Caco-2 (cell line): ENCODE measurements around the gene HEXA. TPM values are rescaled to one million over a fixed set of nuclear protein-coding genes. Genes with fewer than 3 reads are reported as not detected.
A peak's percentile ranks its signal among the peaks of the same experiment; 100 is the strongest.

Experiments
- BruUV-seq: library from RNA; stranded (reverse); fragments of 400-500 nt; replicated peaks from 2 replicates; lab custom pipeline; 2021; lab: Mats Ljungman, UMichigan
- CTCF ChIA-PET: fragments of 300-600 bp; sonication (Branson Sonifier 250); formaldehyde crosslinking; loops from one replicate; lab custom pipeline; 2022; ENCODE audit warnings: antibody characterized with exemption; lab: Charles Lee
- POLR2A ChIA-PET: fragments of 300-600 bp; sonication (Branson Sonifier 250); formaldehyde crosslinking; loops from one replicate; lab custom pipeline; 2022; ENCODE audit warnings: antibody characterized with exemption; lab: Charles Lee
- DNase-seq, 2 experiments: peaks; one replicate each; pipeline versions ENCODE4 v3.0.0 to v3.0.0-alpha.2; 2020 to 2022
- H3K27me3 ChIP-seq: replicated peaks from 2 replicates; pipeline ENCODE4 v1.6.0; 2011; ENCODE audit warnings: low read length; ENCODE audit not compliant: control insufficient read depth, insufficient read depth
- H3K36me3 ChIP-seq: 2 replicates; pipeline ENCODE4 v1.5.1; 2011; ENCODE audit warnings: low read length; ENCODE audit not compliant: control insufficient read depth, insufficient read depth
- H3K4me1 ChIP-seq: fragments of 250-450 bp; sonication (Bioruptor Pico); 2 replicates; pipeline ENCODE4 v1.5.1; 2020; ENCODE audit warnings: mild to moderate bottlenecking
- H3K4me3 ChIP-seq: 2 replicates; pipeline ENCODE4 v1.5.1; 2011; ENCODE audit warnings: low read depth, mild to moderate bottlenecking, control low read depth, low read length
- H3K9me3 ChIP-seq: fragments of 250-450 bp; sonication (Bioruptor Pico); 2 replicates; pipeline ENCODE4 v1.5.1; 2020; ENCODE audit warnings: mild to moderate bottlenecking, moderate library complexity
- H3K27ac Mint-ChIP-seq: one replicate; pipeline ENCODE4 v1.8.0; 2022; ENCODE audit warnings: mixed read lengths; ENCODE audit not compliant: unreplicated experiment
- H3K27me3 Mint-ChIP-seq: one replicate; pipeline ENCODE4 v1.8.0; 2022; ENCODE audit warnings: mixed read lengths; ENCODE audit not compliant: insufficient read depth, unreplicated experiment
- H3K36me3 Mint-ChIP-seq: one replicate; pipeline ENCODE4 v1.8.0; 2022; ENCODE audit warnings: mild to moderate bottlenecking, mixed read lengths; ENCODE audit not compliant: insufficient read depth, unreplicated experiment
- H3K4me1 Mint-ChIP-seq: one replicate; pipeline ENCODE4 v1.8.0; 2022; ENCODE audit warnings: low read depth, mixed read lengths; ENCODE audit not compliant: unreplicated experiment
- H3K4me3 Mint-ChIP-seq: one replicate; pipeline ENCODE4 v1.8.0; 2022; ENCODE audit warnings: mild to moderate bottlenecking, moderate library complexity, mixed read lengths; ENCODE audit not compliant: unreplicated experiment
- H3K9me3 Mint-ChIP-seq: one replicate; pipeline ENCODE4 v1.8.0; 2022; ENCODE audit warnings: mixed read lengths; ENCODE audit not compliant: unreplicated experiment
- intact Hi-C: fragments of 100-400 bp; cut with micrococcal nuclease; formaldehyde crosslinking; loops from one replicate; pipeline ENCODE4 v1.10.0; 2022; ENCODE audit not compliant: unreplicated experiment
- total RNA-seq: library from RNA; stranded (reverse); gene quantifications from 2 replicates; pipeline ENCODE4 v1.2.3, GENCODE V29; 2022
- TF ChIP-seq, protein P1 (sequence below), 2 experiments: fragments of 200-600 bp in 1 of 2; IDR thresholded peaks; 1 replicate in 1 of 2; 2 replicates in 1 of 2; pipeline versions ENCODE4 v1.5.1 to v1.8.0; 2011 to 2022; ENCODE audit warnings: antibody characterized with exemption in 1 of 2, control low read depth in 1 of 2, inconsistent platforms in 1 of 2, low read depth in 1 of 2, low read length in 1 of 2, mild to moderate bottlenecking in 1 of 2, moderate library complexity in 1 of 2; ENCODE audit not compliant: insufficient read depth in 1 of 2, severe bottlenecking in 1 of 2, unreplicated experiment in 1 of 2

The HEXA gene
- total RNA-seq, 1 experiment from 2014 or later, result 151 TPM

DNA sequence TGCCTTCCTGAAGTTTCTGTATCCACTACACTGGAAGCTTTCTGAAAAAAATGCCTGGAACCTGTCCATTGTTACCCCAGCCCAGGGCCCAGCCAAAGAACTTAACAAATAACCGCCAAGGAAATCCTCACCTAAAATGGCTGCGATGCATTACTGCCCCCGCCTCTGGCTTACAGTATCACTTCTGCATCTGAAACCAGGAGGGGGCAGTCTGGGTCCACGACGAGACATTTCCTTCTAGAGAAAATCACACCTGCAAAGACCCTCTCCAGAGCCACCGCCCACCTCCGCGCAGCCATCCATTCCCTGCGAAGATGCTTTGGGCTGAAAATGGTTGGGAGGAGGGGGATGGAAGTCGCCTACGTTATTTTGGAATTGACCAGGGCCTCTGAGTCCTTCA, 33.4 kb downstream of the HEXA start:
- H3K4me3 ChIP-seq, result no peak overlapping the region
- ChIA-PET POLR2A (no interaction called here), CTCF (no interaction called here)
- BruUV-seq, result no TSS peak
- Mint-ChIP-seq H3K27me3 (no peaks in the 10 kb centered on the region), H3K9me3 (no peaks in the 10 kb centered on the region), H3K27ac (no peak overlapping the region), H3K4me1 (no peaks in the 10 kb centered on the region), H3K4me3 (no peak overlapping the region), H3K36me3 (peaks cover 19% of the 10 kb centered on the region)
- H3K9me3 ChIP-seq, result no peaks in the 10 kb centered on the region
- intact Hi-C loops, result loop anchor here (5.0 to 10.0 kb wide), 2 partner anchors 132 to 245 kb away; partner anchors contain the start of gene ARIH1
- no peaks in the 10 kb centered on the region for H3K4me1 ChIP-seq
- no peaks in the 10 kb centered on the region for H3K27me3 ChIP-seq
- no peaks in the 10 kb centered on the region; the same call in none of the 2 replicates for H3K36me3 ChIP-seq
- TF ChIP-seq, protein P1, sequence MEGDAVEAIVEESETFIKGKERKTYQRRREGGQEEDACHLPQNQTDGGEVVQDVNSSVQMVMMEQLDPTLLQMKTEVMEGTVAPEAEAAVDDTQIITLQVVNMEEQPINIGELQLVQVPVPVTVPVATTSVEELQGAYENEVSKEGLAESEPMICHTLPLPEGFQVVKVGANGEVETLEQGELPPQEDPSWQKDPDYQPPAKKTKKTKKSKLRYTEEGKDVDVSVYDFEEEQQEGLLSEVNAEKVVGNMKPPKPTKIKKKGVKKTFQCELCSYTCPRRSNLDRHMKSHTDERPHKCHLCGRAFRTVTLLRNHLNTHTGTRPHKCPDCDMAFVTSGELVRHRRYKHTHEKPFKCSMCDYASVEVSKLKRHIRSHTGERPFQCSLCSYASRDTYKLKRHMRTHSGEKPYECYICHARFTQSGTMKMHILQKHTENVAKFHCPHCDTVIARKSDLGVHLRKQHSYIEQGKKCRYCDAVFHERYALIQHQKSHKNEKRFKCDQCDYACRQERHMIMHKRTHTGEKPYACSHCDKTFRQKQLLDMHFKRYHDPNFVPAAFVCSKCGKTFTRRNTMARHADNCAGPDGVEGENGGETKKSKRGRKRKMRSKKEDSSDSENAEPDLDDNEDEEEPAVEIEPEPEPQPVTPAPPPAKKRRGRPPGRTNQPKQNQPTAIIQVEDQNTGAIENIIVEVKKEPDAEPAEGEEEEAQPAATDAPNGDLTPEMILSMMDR (IDR thresholded peaks at IDR 0.05; ENCODE audit: insufficient read depth in 1 of 2, low read depth in 1 of 2, low read length in 1 of 2, severe bottlenecking in 1 of 2, unreplicated experiment in 1 of 2), result peak in 1 of 2 experiments; percentile 37
- peak; percentile 46 to 53 for DNase-seq

- H3K4me3 Mint-ChIP-seq, result no peak overlapping the region
- ChIA-PET POLR2A (no interaction called here), CTCF (interaction anchor here (0.6 kb wide), 2 partner anchors 27 to 46 kb away, joined by 3 to 4 read pairs; no protein-coding TSS in a partner anchor)
- no peaks in the 10 kb centered on the region for H3K9me3 ChIP-seq
- no peaks in the 10 kb centered on the region for H3K4me1 ChIP-seq
- H3K36me3 Mint-ChIP-seq, result peaks cover 10% of the 10 kb centered on the region
- no TSS peak for BruUV-seq
- TF ChIP-seq, protein P1 (IDR thresholded peaks at IDR 0.05; ENCODE audit: insufficient read depth in 1 of 2, low read depth in 1 of 2, low read length in 1 of 2, severe bottlenecking in 1 of 2, unreplicated experiment in 1 of 2), result peak in 1 of 2 experiments; percentile 53
- H3K27me3 ChIP-seq, result no peaks in the 10 kb centered on the region
- intact Hi-C loops, result loop anchor here (5.0 to 10.0 kb wide), 2 partner anchors 133 to 246 kb away; partner anchors contain the start of gene ARIH1
- DNase-seq, result peak; percentile 40 to 55
- H3K9me3 Mint-ChIP-seq, result no peaks in the 10 kb centered on the region
- H3K27me3 Mint-ChIP-seq, result no peaks in the 10 kb centered on the region
- no peak overlapping the region for H3K4me3 ChIP-seq
- no peak overlapping the region for H3K27ac Mint-ChIP-seq
- H3K36me3 ChIP-seq, result no peaks in the 10 kb centered on the region; the same call in 1 of the 2 replicates
- no peaks in the 10 kb centered on the region for H3K4me1 Mint-ChIP-seq
Observed at GRCh38 chr15:72341361-72341760, 34.5 kb downstream of the HEXA start.

DNA sequence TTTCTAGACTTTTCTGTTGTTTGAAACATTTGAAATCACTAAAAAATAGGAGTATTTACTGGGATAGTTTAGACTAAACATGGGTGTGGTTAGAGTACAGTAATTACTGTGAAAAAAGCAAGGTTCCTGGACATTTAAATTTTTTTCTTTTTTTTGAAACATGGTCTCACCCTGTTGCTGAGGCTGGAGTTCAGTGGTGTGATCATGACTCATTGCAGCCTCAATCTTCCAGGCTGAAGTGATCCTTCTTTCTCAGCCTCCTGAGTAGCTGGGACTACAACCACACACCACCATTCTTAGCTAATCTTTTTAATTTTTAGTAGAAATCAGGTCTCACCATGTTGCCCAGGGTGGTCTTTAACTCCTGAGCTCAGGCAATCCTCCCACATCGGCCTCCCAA, 35.4 kb downstream of the HEXA start:
- no peaks in the 10 kb centered on the region for H3K4me1 Mint-ChIP-seq

More for the DNA sequence above, 35.4 kb downstream of the HEXA start:
- no peaks in the 10 kb centered on the region; the same call in 1 of the 2 replicates for H3K36me3 ChIP-seq
- Mint-ChIP-seq H3K27ac (no peak overlapping the region), H3K27me3 (no peaks in the 10 kb centered on the region), H3K4me3 (no peak overlapping the region), H3K36me3 (peaks cover 7% of the 10 kb centered on the region), H3K9me3 (no peaks in the 10 kb centered on the region)
- POLR2A ChIA-PET, result no interaction called here
- DNase-seq, result no peak
- H3K27me3 ChIP-seq, result no peaks in the 10 kb centered on the region
- no TSS peak for BruUV-seq
- H3K9me3 ChIP-seq, result no peaks in the 10 kb centered on the region
- no peaks in the 10 kb centered on the region for H3K4me1 ChIP-seq
- CTCF ChIA-PET, result no interaction called here
- TF ChIP-seq, protein P1 (IDR thresholded peaks at IDR 0.05; ENCODE audit: insufficient read depth in 1 of 2, low read depth in 1 of 2, low read length in 1 of 2, severe bottlenecking in 1 of 2, unreplicated experiment in 1 of 2), result no peak
- intact Hi-C loops, result loop anchor here (5.0 to 10.0 kb wide), 2 partner anchors 134 to 247 kb away; partner anchors contain the start of gene ARIH1
- H3K4me3 ChIP-seq, result no peak overlapping the region
